HepG2 (cell line): ENCODE data around the gene SHFL. TPM values are rescaled to one million over a fixed set of nuclear protein-coding genes. Genes with fewer than 3 reads are reported as not detected.

Experiments
- GPN1 ChIP-seq: sonication (generic); formaldehyde crosslinking; IDR thresholded peaks from 2 replicates; pipeline ENCODE4 v1.5.1; 2020; ENCODE audit warnings: missing genetic modification reagents, borderline replicate concordance
- HES4 ChIP-seq: sonication (generic); formaldehyde crosslinking; IDR thresholded peaks from 2 replicates; pipeline ENCODE4 v1.9.0; 2021; ENCODE audit warnings: mild to moderate bottlenecking, missing genetic modification reagents, borderline replicate concordance
- MEF2D ChIP-seq: sonication (generic); formaldehyde crosslinking; IDR thresholded peaks from 2 replicates; pipeline ENCODE4 v1.5.1; 2020; ENCODE audit warnings: mild to moderate bottlenecking, missing genetic modification reagents
- POGZ ChIP-seq: sonication (generic); formaldehyde crosslinking; IDR thresholded peaks from 2 replicates; pipeline ENCODE4 v1.4.0; 2020; ENCODE audit warnings: mild to moderate bottlenecking, missing genetic modification reagents
- ZNF367 ChIP-seq: sonication (generic); formaldehyde crosslinking; IDR thresholded peaks from 2 replicates; pipeline ENCODE4 v1.4.0; 2020; ENCODE audit warnings: missing genetic modification reagents, borderline replicate concordance
- ZNF441 ChIP-seq: sonication (generic); formaldehyde crosslinking; IDR thresholded peaks from 2 replicates; pipeline ENCODE4 v1.7.0; 2021; ENCODE audit warnings: missing genetic modification reagents, borderline replicate concordance
- ZNF460 ChIP-seq: sonication (generic); formaldehyde crosslinking; IDR thresholded peaks from 2 replicates; pipeline ENCODE4 v1.5.1; 2020; ENCODE audit warnings: missing genetic modification reagents, mild to moderate bottlenecking, borderline replicate concordance
- ZNF552 ChIP-seq: sonication (generic); formaldehyde crosslinking; IDR thresholded peaks from 2 replicates; pipeline ENCODE4 v1.9.0; 2022; ENCODE audit warnings: missing genetic modification reagents, mild to moderate bottlenecking, borderline replicate concordance
- ZNF605 ChIP-seq: sonication (generic); formaldehyde crosslinking; IDR thresholded peaks from 2 replicates; pipeline ENCODE4 v1.8.0; 2022; ENCODE audit warnings: mild to moderate bottlenecking, missing genetic modification reagents
- ZNF749 ChIP-seq: sonication (generic); formaldehyde crosslinking; IDR thresholded peaks from 2 replicates; pipeline ENCODE4 v1.8.0; 2022; ENCODE audit warnings: mild to moderate bottlenecking, missing genetic modification reagents, moderate library complexity, borderline replicate concordance
- polyA plus RNA-seq, 8 experiments: library from polyadenylated mRNA; depleted of rRNA in 3 of 8; stranded (reverse) in 7 of 8; unstranded in 1 of 8; fragments of >200 nt; fragmentation: Illumina TruSeq in 4 of 8; extraction: Trizol in 4 of 8; gene quantifications; 2 replicates each; pipeline versions ENCODE4 v1.2.1 to v1.2.3, GENCODE V29; 2011 to 2016; ENCODE audit warnings: low read depth in 4 of 8, missing spikeins in 1 of 8, mixed read lengths in 1 of 8; ENCODE audit not compliant: insufficient read depth in 1 of 8
- total RNA-seq, 5 experiments: library from RNA; depleted of rRNA; stranded (reverse); fragments of >200 nt; fragmentation: Illumina TruSeq; extraction: Trizol; gene quantifications; 2 replicates each; pipeline ENCODE4 v1.2.3, GENCODE V29; 2016; ENCODE audit warnings: low read depth in 1 of 5
- TF ChIP-seq, protein P1 (sequence below): sonication (generic); formaldehyde crosslinking; IDR thresholded peaks from 2 replicates; pipeline ENCODE4 v1.4.0; 2020; ENCODE audit warnings: missing genetic modification reagents
- TF ChIP-seq, protein P2 (sequence below): sonication (generic); formaldehyde crosslinking; IDR thresholded peaks from 2 replicates; pipeline ENCODE4 v1.4.0; 2020; ENCODE audit warnings: missing genetic modification reagents, borderline replicate concordance
- TF ChIP-seq, protein P3 (sequence below): IDR thresholded peaks from 2 replicates; pipeline ENCODE4 v1.6.1; 2016; ENCODE audit warnings: low read depth, control low read depth
- TF ChIP-seq, protein P4 (sequence below): sonication (generic); formaldehyde crosslinking; IDR thresholded peaks from 2 replicates; pipeline ENCODE4 v1.8.0; 2022; ENCODE audit warnings: missing genetic modification reagents, mild to moderate bottlenecking, inconsistent platforms, borderline replicate concordance
- TF ChIP-seq, protein P5 (sequence below): sonication (generic); formaldehyde crosslinking; IDR thresholded peaks from 2 replicates; pipeline ENCODE4 v1.4.0; 2020; ENCODE audit warnings: missing genetic modification reagents, mild to moderate bottlenecking, borderline replicate concordance
- TF ChIP-seq, protein P6 (sequence below): IDR thresholded peaks from 2 replicates; pipeline ENCODE4 v1.6.1; 2018; ENCODE audit warnings: missing genetic modification reagents

Gene SHFL
- total and polyA plus RNA-seq, 2 of the 13 experiments (the other 11 are each of a cell fraction or from before 2014, with no cell fraction given), result 12.3 to 36.4 TPM

DNA sequence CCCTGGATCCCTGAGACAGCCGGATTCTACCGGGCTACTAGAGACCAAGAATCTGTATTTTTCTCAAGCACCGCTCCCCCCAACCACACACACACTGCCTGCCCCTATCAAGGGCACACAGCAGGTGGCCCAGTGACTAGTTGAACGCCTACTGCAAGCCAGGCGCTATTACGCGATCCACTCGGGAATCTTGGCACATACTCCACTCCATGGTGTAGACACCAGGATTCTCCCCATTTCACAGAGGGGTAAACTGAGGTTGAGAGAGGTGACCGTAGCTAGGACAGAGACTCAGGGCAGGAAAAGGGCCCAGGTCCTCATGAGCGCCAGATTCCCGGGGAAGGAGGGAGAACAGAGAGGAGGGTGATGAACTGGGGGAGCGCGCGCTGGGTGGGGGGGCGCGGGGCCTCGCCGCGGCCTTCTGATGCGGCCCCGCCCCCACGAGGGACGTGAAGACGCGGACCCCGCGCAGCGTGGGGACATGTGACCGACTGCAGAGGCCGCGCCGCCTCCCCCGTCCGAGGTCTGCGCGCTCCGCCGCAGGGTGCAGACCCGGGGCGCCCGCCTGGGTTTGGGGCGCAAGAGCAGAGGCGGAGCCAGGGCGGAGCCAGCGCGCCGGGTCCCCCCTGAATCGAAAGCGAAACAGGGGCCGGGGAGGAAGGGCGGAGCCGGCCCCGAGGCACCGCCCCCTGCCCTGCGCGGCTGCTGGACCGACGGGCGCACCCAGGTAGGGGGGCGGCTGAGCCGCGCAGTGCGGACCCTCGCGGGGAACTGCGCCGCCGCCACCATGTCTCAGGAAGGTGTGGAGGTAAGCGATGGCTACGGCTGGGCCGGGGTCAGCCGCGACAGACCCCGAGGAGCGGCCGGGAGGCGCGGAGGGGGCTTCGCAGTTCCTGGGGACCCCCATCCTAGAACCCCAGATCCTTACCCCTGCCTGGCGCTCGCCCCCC lies at the start of gene SHFL (continued):
- peak; percentile 21; the same call in 1 of the 2 replicates for TF ChIP-seq POGZ (CRISPR knock-in tag)
- TF ChIP-seq ZNF441 (CRISPR knock-in tag), result no peak
- no peak for TF ChIP-seq ZNF749 (CRISPR knock-in tag)
- no peak for TF ChIP-seq ZNF460 (CRISPR knock-in tag)
- TF ChIP-seq, protein P1, sequence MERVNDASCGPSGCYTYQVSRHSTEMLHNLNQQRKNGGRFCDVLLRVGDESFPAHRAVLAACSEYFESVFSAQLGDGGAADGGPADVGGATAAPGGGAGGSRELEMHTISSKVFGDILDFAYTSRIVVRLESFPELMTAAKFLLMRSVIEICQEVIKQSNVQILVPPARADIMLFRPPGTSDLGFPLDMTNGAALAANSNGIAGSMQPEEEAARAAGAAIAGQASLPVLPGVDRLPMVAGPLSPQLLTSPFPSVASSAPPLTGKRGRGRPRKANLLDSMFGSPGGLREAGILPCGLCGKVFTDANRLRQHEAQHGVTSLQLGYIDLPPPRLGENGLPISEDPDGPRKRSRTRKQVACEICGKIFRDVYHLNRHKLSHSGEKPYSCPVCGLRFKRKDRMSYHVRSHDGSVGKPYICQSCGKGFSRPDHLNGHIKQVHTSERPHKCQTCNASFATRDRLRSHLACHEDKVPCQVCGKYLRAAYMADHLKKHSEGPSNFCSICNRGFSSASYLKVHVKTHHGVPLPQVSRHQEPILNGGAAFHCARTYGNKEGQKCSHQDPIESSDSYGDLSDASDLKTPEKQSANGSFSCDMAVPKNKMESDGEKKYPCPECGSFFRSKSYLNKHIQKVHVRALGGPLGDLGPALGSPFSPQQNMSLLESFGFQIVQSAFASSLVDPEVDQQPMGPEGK (CRISPR knock-in tag), result peak; percentile 47
- TF ChIP-seq, protein P2, sequence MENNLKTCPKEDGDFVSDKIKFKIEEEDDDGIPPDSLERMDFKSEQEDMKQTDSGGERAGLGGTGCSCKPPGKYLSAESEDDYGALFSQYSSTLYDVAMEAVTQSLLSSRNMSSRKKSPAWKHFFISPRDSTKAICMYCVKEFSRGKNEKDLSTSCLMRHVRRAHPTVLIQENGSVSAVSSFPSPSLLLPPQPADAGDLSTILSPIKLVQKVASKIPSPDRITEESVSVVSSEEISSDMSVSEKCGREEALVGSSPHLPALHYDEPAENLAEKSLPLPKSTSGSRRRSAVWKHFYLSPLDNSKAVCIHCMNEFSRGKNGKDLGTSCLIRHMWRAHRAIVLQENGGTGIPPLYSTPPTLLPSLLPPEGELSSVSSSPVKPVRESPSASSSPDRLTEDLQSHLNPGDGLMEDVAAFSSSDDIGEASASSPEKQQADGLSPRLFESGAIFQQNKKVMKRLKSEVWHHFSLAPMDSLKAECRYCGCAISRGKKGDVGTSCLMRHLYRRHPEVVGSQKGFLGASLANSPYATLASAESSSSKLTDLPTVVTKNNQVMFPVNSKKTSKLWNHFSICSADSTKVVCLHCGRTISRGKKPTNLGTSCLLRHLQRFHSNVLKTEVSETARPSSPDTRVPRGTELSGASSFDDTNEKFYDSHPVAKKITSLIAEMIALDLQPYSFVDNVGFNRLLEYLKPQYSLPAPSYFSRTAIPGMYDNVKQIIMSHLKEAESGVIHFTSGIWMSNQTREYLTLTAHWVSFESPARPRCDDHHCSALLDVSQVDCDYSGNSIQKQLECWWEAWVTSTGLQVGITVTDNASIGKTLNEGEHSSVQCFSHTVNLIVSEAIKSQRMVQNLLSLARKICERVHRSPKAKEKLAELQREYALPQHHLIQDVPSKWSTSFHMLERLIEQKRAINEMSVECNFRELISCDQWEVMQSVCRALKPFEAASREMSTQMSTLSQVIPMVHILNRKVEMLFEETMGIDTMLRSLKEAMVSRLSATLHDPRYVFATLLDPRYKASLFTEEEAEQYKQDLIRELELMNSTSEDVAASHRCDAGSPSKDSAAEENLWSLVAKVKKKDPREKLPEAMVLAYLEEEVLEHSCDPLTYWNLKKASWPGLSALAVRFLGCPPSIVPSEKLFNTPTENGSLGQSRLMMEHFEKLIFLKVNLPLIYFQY (CRISPR knock-in tag), result no peak
- TF ChIP-seq HES4 (CRISPR knock-in tag), result no peak
- no peak for TF ChIP-seq MEF2D (CRISPR knock-in tag)
- no peak for TF ChIP-seq GPN1 (CRISPR knock-in tag)
- TF ChIP-seq ZNF605, result no peak
- no peak for TF ChIP-seq ZNF552
- TF ChIP-seq, protein P3, sequence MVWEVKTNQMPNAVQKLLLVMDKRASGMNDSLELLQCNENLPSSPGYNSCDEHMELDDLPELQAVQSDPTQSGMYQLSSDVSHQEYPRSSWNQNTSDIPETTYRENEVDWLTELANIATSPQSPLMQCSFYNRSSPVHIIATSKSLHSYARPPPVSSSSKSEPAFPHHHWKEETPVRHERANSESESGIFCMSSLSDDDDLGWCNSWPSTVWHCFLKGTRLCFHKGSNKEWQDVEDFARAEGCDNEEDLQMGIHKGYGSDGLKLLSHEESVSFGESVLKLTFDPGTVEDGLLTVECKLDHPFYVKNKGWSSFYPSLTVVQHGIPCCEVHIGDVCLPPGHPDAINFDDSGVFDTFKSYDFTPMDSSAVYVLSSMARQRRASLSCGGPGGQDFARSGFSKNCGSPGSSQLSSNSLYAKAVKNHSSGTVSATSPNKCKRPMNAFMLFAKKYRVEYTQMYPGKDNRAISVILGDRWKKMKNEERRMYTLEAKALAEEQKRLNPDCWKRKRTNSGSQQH, result no peak; the same call in 1 of the 2 replicates
- no peak; the same call in 1 of the 2 replicates for TF ChIP-seq ZNF367 (CRISPR knock-in tag)
- TF ChIP-seq, protein P4, sequence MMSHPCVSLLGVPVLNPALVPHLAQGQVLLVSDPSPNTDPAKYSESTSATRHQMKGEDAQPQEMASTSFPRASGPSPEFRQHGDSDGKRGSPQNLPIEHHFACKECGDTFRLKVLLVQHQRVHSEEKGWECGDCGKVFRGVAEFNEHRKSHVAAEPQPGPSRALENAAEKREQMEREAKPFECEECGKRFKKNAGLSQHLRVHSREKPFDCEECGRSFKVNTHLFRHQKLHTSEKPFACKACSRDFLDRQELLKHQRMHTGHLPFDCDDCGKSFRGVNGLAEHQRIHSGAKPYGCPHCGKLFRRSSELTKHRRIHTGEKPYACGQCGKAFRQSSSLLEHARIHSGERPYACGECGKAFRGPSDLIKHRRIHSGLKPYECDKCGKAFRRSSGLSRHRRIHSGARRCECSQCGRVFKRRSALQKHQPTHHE (CRISPR knock-in tag), result no peak
- TF ChIP-seq, protein P5, sequence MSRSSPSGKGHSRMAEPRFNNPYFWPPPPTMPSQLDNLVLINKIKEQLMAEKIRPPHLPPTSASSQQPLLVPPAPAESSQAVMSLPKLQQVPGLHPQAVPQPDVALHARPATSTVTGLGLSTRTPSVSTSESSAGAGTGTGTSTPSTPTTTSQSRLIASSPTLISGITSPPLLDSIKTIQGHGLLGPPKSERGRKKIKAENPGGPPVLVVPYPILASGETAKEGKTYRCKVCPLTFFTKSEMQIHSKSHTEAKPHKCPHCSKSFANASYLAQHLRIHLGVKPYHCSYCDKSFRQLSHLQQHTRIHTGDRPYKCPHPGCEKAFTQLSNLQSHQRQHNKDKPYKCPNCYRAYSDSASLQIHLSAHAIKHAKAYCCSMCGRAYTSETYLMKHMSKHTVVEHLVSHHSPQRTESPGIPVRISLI (CRISPR knock-in tag), result no peak
- TF ChIP-seq, protein P6, sequence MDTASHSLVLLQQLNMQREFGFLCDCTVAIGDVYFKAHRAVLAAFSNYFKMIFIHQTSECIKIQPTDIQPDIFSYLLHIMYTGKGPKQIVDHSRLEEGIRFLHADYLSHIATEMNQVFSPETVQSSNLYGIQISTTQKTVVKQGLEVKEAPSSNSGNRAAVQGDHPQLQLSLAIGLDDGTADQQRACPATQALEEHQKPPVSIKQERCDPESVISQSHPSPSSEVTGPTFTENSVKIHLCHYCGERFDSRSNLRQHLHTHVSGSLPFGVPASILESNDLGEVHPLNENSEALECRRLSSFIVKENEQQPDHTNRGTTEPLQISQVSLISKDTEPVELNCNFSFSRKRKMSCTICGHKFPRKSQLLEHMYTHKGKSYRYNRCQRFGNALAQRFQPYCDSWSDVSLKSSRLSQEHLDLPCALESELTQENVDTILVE, result no peak
